CD14-positive monocyte (primary cell): ENCODE measurements around the gene SEMA5B. TPM values are rescaled to one million over a fixed set of nuclear protein-coding genes. Genes with fewer than 3 reads are reported as not detected.

Experiments
- DNase-seq, 3 donors: peaks; one replicate each; pipeline ENCODE4 v3.0.0-alpha.2; 2011 to 2022
- H2AFZ ChIP-seq: 2 replicates; pipeline ENCODE4 v1.6.0; 2012; ENCODE audit warnings: mild to moderate bottlenecking, low read depth, low read length, inconsistent platforms; ENCODE audit not compliant: insufficient read depth, poor library complexity, severe bottlenecking
- H3K27ac ChIP-seq, 2 donors: 1 replicate in 1 of 2; 2 replicates in 1 of 2; pipeline ENCODE4 v1.5.1; 2012 to 2013; ENCODE audit warnings: low read length in 2 of 2, control low read depth in 1 of 2, inconsistent platforms in 1 of 2, low read depth in 1 of 2, mild to moderate bottlenecking in 1 of 2
- H3K27me3 ChIP-seq, 2 donors: one replicate each; pipeline versions ENCODE4 v1.6.0 to v1.6.1; 2011 to 2013; ENCODE audit warnings: low read length in 2 of 2; ENCODE audit not compliant: control insufficient read depth in 2 of 2, insufficient read depth in 2 of 2
- H3K36me3 ChIP-seq, 2 donors: replicated peaks in 1 of 2; 1 replicate in 1 of 2; 2 replicates in 1 of 2; pipeline versions ENCODE4 v1.5.1 to v1.6.1; 2012 to 2013; ENCODE audit warnings: low read length in 2 of 2, control low read depth in 1 of 2, inconsistent platforms in 1 of 2, mild to moderate bottlenecking in 1 of 2; ENCODE audit not compliant: insufficient read depth in 2 of 2, control insufficient read depth in 1 of 2
- H3K4me1 ChIP-seq, 2 donors: 1 replicate in 1 of 2; 2 replicates in 1 of 2; pipeline versions ENCODE4 v1.5.1 to v1.6.1; 2012 to 2013; ENCODE audit warnings: low read length in 2 of 2, control low read depth in 1 of 2, inconsistent platforms in 1 of 2, mild to moderate bottlenecking in 1 of 2, moderate library complexity in 1 of 2; ENCODE audit not compliant: insufficient read depth in 2 of 2, control insufficient read depth in 1 of 2
- H3K4me2 ChIP-seq: replicated peaks from 2 replicates; pipeline ENCODE3; 2012; ENCODE audit warnings: low read length, moderate library complexity, mild to moderate bottlenecking; ENCODE audit not compliant: poor library complexity, severe bottlenecking; ENCODE audit errors: extremely low read depth
- H3K4me3 ChIP-seq, 3 experiments: fragments of 200-600 bp in 1 of 3; sonication (generic) in 1 of 3; replicated peaks in 1 of 3; 1 replicate in 2 of 3; 2 replicates in 1 of 3; pipeline ENCODE4 v1.5.1; 2011 to 2013; ENCODE audit warnings: low read length in 3 of 3, mild to moderate bottlenecking in 3 of 3, control low read depth in 2 of 3, low read depth in 2 of 3, inconsistent platforms in 1 of 3, moderate library complexity in 1 of 3
- H3K79me2 ChIP-seq: 2 replicates; pipeline ENCODE4 v1.6.0; 2012; ENCODE audit warnings: mild to moderate bottlenecking, control low read depth, inconsistent platforms, low read length, moderate library complexity; ENCODE audit not compliant: insufficient read depth
- H3K9ac ChIP-seq: 2 replicates; pipeline ENCODE4 v1.6.0; 2017; ENCODE audit warnings: low read length, mild to moderate bottlenecking; ENCODE audit not compliant: insufficient read depth, poor library complexity, severe bottlenecking
- H3K9me3 ChIP-seq, 2 donors: replicated peaks in 1 of 2; 1 replicate in 1 of 2; 2 replicates in 1 of 2; pipeline versions ENCODE4 v1.5.1 to v1.6.1; 2012 to 2013; ENCODE audit warnings: low read length in 2 of 2, control low read depth in 1 of 2; ENCODE audit not compliant: control insufficient read depth in 1 of 2, insufficient read depth in 1 of 2
- H4K20me1 ChIP-seq: 2 replicates; pipeline ENCODE4 v1.6.0; 2012; ENCODE audit warnings: mild to moderate bottlenecking, low read length, control low read depth, moderate library complexity; ENCODE audit not compliant: insufficient read depth
- H3K27ac Mint-ChIP-seq, 7 donors: one replicate each; pipeline ENCODE4 v1.8.0; 2020; ENCODE audit warnings: mild to moderate bottlenecking in 7 of 7, mixed read lengths in 7 of 7, moderate library complexity in 6 of 7, inconsistent platforms in 2 of 7
- H3K27me3 Mint-ChIP-seq, 3 donors: one replicate each; pipeline ENCODE4 v1.8.0; 2021 to 2022; ENCODE audit warnings: low read depth in 3 of 3, mild to moderate bottlenecking in 3 of 3, mixed read lengths in 3 of 3, moderate library complexity in 3 of 3, inconsistent platforms in 1 of 3
- H3K36me3 Mint-ChIP-seq, 2 donors: one replicate each; pipeline ENCODE4 v1.8.0; 2020; ENCODE audit warnings: mixed read lengths in 2 of 2, inconsistent platforms in 1 of 2, mild to moderate bottlenecking in 1 of 2
- H3K4me1 Mint-ChIP-seq: one replicate; pipeline ENCODE4 v1.8.0; 2020; ENCODE audit warnings: mild to moderate bottlenecking, mixed read lengths
- H3K4me3 Mint-ChIP-seq, 2 donors: one replicate each; pipeline ENCODE4 v1.8.0; 2020; ENCODE audit warnings: mild to moderate bottlenecking in 2 of 2, mixed read lengths in 2 of 2, moderate library complexity in 1 of 2
- H3K9me3 Mint-ChIP-seq, 7 donors: one replicate each; pipeline ENCODE4 v1.8.0; 2020 to 2022; ENCODE audit warnings: mixed read lengths in 7 of 7, mild to moderate bottlenecking in 6 of 7, moderate library complexity in 6 of 7, inconsistent platforms in 2 of 7
- CTCF ChIP-seq: fragments of 200-600 bp; IDR thresholded peaks from one replicate; pipeline ENCODE4 v1.8.0; 2022; ENCODE audit warnings: antibody characterized with exemption, mild to moderate bottlenecking
- WGBS: methylation state at CpG from one replicate; pipeline ENCODE4 v1.1.5; 2013; ENCODE audit warnings: missing lambda C conversion rate; ENCODE audit not compliant: insufficient coverage; 5-methylcytosine and 5-hydroxymethylcytosine counted together
- intact Hi-C, 2 donors: fragments of 100-400 bp; cut with micrococcal nuclease; formaldehyde crosslinking; loops; one replicate each; pipeline versions ENCODE4 v1.15.0 to v1.15.1; 2023
- polyA plus RNA-seq, 3 donors: library from polyadenylated mRNA; depleted of rRNA in 1 of 3; unstranded in 2 of 3; stranded (reverse) in 1 of 3; fragments of 300-500 nt in 2 of 3; fragments of >200 nt in 1 of 3; fragmentation: Illumina TruSeq in 2 of 3; gene quantifications; 1 replicate in 2 of 3; 2 replicates in 1 of 3; pipeline ENCODE4 v1.2.3, GENCODE V29; 2012 to 2021

Gene SEMA5B
- polyA plus RNA-seq, 3 donors = not detected

GRCh38 chr3:123034996-123035395, 7.4 kb upstream of the SEMA5B start:
- intact Hi-C loops = no loop called here
- WGBS = 91% methylated on average over 2 of the region's 3 CpGs

GRCh38 chr3:123034120-123034519, 6.6 kb upstream of the SEMA5B start:
- Mint-ChIP-seq H3K4me1 (peaks cover 17% of the 10 kb centered on the region), H3K36me3 (no peaks in the 10 kb centered on the region), H3K27me3 (peaks cover 0 to 4% (median under 1%) of the 10 kb centered on the region in 3 donors), H3K4me3 (no peak overlapping the region), H3K27ac (peak overlapping the region in 1 of 7 donors; percentile 4), H3K9me3 (peaks cover 0 to 2% (median 0%) of the 10 kb centered on the region in 7 donors)
- H3K4me1 ChIP-seq = peaks cover 16% of the 10 kb centered on the region in 2 donors
- H3K4me2 ChIP-seq = no peak overlapping the region
- no peak overlapping the region for H3K9ac ChIP-seq
- peaks cover 18 to 26% of the 10 kb centered on the region in 2 donors for H3K27me3 ChIP-seq
- 97% methylated on average over 4 of the region's 5 CpGs for WGBS
- H3K4me3 ChIP-seq = no peak overlapping the region
- no peaks in the 10 kb centered on the region for H3K9me3 ChIP-seq
- no peak overlapping the region for H2AFZ ChIP-seq
- DNase-seq = no peak
- no peaks in the 10 kb centered on the region for H4K20me1 ChIP-seq
- intact Hi-C loops = no loop called here
- H3K79me2 ChIP-seq = no peaks in the 10 kb centered on the region
- no peaks in the 10 kb centered on the region for H3K36me3 ChIP-seq
- H3K27ac ChIP-seq = no peak overlapping the region
- no peak for TF ChIP-seq CTCF

More at GRCh38 chr3:123034996-123035395, 7.4 kb upstream of the SEMA5B start:
- H3K4me1 ChIP-seq = peaks cover 16% of the 10 kb centered on the region in 2 donors
- no peak for TF ChIP-seq CTCF
- H3K4me3 ChIP-seq = no peak overlapping the region
- no peak overlapping the region for H3K27ac ChIP-seq
- no peak overlapping the region for H2AFZ ChIP-seq
- Mint-ChIP-seq H3K36me3 (no peaks in the 10 kb centered on the region), H3K27me3 (peaks cover 0 to 5% (median 1%) of the 10 kb centered on the region in 3 donors), H3K9me3 (peaks cover 0 to 2% (median 0%) of the 10 kb centered on the region in 7 donors), H3K4me1 (peaks cover 17% of the 10 kb centered on the region), H3K27ac (peak overlapping the region in 1 of 7 donors; percentile 48), H3K4me3 (no peak overlapping the region)
- H3K27me3 ChIP-seq = peaks cover 9 to 17% of the 10 kb centered on the region in 2 donors
- H3K79me2 ChIP-seq = no peaks in the 10 kb centered on the region
- DNase-seq = no peak
- no peaks in the 10 kb centered on the region for H3K36me3 ChIP-seq
- no peaks in the 10 kb centered on the region for H3K9me3 ChIP-seq
- no peak overlapping the region for H3K9ac ChIP-seq
- no peaks in the 10 kb centered on the region for H4K20me1 ChIP-seq
- H3K4me2 ChIP-seq = no peak overlapping the region
